ENCODE measurements around the gene HOOK1. TPM values are rescaled to one million over a fixed set of nuclear protein-coding genes. Genes with fewer than 3 reads are reported as not detected.

HOOK1 gene
- total RNA-seq, 4 donors from 2014 or later = 0.40 to 2.0 (median 0.47) TPM; not detected in 1

DNA sequence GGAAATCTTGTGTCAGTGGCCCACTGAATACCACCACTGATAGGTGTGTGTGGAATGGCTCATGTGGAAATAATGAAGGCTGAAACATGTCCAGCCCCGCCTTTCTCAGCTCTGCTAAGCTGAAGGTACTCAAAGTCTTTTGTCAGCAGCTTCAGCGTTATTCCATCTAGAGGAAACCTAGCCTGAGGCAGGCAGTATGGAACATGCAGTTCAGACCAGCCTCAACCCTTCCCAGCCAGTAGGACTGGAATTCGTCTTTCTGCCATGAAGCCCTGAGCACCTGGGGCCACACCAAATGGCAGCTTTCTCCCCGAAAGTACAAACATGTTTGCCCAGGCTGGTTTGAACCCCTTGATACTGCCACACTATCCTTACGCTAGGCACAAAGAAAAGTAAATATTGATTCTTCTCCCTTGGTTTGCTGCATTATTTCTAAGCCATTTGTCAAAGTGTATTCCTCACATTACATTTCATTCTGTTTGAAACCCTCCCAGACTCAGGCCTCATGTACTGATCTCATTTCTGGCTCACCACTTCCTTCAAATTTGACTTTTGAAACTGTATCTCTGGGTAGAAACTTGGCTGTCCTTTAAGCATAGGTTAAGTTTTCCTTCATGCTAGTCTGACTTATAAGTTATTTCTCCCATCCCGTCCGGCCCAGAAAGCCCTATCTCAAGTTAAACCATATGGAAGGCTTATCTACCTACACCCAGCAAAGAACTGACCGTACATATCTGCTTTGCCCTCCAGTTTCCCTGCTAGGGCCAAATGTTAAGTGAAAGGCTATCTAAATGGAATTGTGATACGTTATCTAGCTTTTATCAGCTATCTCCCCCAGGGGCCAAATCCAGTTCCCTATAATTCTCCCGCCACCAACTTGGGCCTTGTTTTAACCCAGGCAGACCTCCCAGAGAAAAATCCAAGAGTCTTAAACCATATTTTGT is 45.7 kb upstream of the HOOK1 start:
- H3K36me3 ChIP-seq = no peaks in the 10 kb centered on the region
- 83 to 94% methylated on average over 5 to 9 of the region's 10 CpGs for WGBS, 2 donors (ENCODE audit: low coverage in 1 of 2)
- H3K4me3 ChIP-seq = no peak overlapping the region
- no peak for ATAC-seq
- H3K27ac ChIP-seq = no peak overlapping the region
- no peaks in the 10 kb centered on the region for H3K4me1 ChIP-seq
- H3K27me3 ChIP-seq = no peaks in the 10 kb centered on the region
- no peaks in the 10 kb centered on the region for H3K9me3 ChIP-seq
- no peak for TF ChIP-seq EP300 (IDR thresholded peaks at IDR 0.05)
- TF ChIP-seq POLR2AphosphoS5 (IDR thresholded peaks at IDR 0.05) = no peak
- TF ChIP-seq, protein P1, sequence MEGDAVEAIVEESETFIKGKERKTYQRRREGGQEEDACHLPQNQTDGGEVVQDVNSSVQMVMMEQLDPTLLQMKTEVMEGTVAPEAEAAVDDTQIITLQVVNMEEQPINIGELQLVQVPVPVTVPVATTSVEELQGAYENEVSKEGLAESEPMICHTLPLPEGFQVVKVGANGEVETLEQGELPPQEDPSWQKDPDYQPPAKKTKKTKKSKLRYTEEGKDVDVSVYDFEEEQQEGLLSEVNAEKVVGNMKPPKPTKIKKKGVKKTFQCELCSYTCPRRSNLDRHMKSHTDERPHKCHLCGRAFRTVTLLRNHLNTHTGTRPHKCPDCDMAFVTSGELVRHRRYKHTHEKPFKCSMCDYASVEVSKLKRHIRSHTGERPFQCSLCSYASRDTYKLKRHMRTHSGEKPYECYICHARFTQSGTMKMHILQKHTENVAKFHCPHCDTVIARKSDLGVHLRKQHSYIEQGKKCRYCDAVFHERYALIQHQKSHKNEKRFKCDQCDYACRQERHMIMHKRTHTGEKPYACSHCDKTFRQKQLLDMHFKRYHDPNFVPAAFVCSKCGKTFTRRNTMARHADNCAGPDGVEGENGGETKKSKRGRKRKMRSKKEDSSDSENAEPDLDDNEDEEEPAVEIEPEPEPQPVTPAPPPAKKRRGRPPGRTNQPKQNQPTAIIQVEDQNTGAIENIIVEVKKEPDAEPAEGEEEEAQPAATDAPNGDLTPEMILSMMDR (IDR thresholded peaks at IDR 0.05) = no peak
- TF ChIP-seq POLR2A (IDR thresholded peaks at IDR 0.05) = no peak

DNA sequence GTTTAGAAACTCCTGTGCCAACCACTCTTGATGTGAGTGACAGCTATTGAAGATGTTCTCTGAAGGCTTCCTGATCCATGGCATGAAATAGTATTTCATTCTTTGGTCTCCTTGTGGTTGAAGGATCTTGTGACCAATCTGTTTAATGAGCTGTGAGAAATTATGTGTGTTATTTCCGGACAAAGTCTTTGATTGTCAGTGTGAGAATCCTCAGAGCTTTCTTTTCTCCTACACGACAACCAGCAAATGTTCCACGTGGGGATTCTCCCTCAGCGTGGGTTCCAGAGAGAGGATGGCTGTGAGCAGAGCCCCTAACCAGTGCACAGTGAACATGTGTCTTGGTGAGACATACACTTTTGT is 45.0 kb upstream of the HOOK1 start:
- Histone ChIP-seq H3K9me3 (no peaks in the 10 kb centered on the region), H3K27ac (no peak overlapping the region), H3K27me3 (no peaks in the 10 kb centered on the region), H3K36me3 (no peaks in the 10 kb centered on the region), H3K4me1 (no peaks in the 10 kb centered on the region), H3K4me3 (no peak overlapping the region)
- TF ChIP-seq, protein P1 (IDR thresholded peaks at IDR 0.05) = no peak
- TF ChIP-seq POLR2AphosphoS5 (IDR thresholded peaks at IDR 0.05) = no peak
- no peak for TF ChIP-seq EP300 (IDR thresholded peaks at IDR 0.05)
- TF ChIP-seq POLR2A (IDR thresholded peaks at IDR 0.05) = no peak
- WGBS, 2 donors (ENCODE audit: low coverage in 1 of 2) = 92 to 94% methylated on average over 2 to 4 of the region's 4 CpGs
- no peak for ATAC-seq

DNA sequence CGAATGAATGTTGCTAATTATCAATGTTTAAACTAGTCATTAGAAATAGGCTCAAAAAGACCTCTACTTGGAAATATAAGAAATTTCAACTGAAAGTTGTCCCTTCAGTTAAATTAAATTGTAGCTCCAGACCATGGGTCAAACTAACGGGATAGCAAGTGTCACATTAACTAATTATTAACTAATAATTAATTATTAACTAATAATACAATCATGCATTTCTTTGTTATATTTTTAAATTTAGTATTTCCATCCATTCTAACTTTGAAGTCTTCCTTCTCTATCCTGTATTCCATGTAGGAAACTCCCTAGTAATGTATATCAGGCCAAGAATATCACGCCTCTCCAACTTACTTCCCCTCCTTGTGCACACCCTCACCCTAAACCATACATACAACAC is 43.4 kb upstream of the HOOK1 start:
- ATAC-seq = no peak
- H3K4me1 ChIP-seq = no peaks in the 10 kb centered on the region
- no peak overlapping the region for H3K27ac ChIP-seq
- no peak overlapping the region for H3K4me3 ChIP-seq
- H3K9me3 ChIP-seq = no peaks in the 10 kb centered on the region
- 97 to 98% methylated on average over 3 of the region's 3 CpGs for WGBS, 2 donors (ENCODE audit: low coverage in 1 of 2)
- no peaks in the 10 kb centered on the region for H3K36me3 ChIP-seq
- H3K27me3 ChIP-seq = no peaks in the 10 kb centered on the region
- TF ChIP-seq EP300 (IDR thresholded peaks at IDR 0.05) (no peak), POLR2AphosphoS5 (IDR thresholded peaks at IDR 0.05) (no peak), POLR2A (IDR thresholded peaks at IDR 0.05) (no peak)
- TF ChIP-seq, protein P1 (IDR thresholded peaks at IDR 0.05) = no peak

DNA sequence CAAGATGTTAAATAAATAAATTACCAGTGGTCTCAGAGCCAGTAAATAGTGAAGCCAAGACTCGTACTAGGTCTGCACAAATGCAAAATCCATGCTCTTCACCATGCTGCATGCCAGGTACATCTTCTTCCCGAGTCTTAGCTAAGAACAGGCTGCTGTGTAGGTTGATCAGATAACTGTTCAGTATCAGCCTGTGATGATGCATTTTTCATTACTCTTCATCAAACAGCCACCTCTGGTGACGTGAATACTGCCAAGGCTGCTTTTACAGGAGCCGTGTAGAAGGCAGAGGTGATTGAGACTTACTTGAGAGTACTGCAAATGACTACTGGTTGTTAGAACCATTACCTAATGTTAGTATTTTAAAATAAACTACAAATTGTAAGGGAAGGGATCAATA is 39.3 kb upstream of the HOOK1 start:
- peaks cover 0 to 12% (median 0%) of the 10 kb centered on the region in 3 donors for H3K4me1 ChIP-seq
- ATAC-seq = no peak
- no peaks in the 10 kb centered on the region for H3K36me3 ChIP-seq
- H3K9me3 ChIP-seq = no peaks in the 10 kb centered on the region
- WGBS, 2 donors (ENCODE audit: low coverage in 1 of 2) = 89 to 90% methylated on average over 4 of the region's 4 CpGs
- no peaks in the 10 kb centered on the region for H3K27me3 ChIP-seq
- TF ChIP-seq POLR2A (IDR thresholded peaks at IDR 0.05) (no peak), POLR2AphosphoS5 (IDR thresholded peaks at IDR 0.05) (no peak), EP300 (IDR thresholded peaks at IDR 0.05) (no peak)
- TF ChIP-seq, protein P1 (IDR thresholded peaks at IDR 0.05) = no peak
- no peak overlapping the region for H3K4me3 ChIP-seq
- no peak overlapping the region for H3K27ac ChIP-seq

Measured in gastroesophageal sphincter (tissue), 4 donors.